Measurements from ENCODE around the gene ZNF609.

DNA sequence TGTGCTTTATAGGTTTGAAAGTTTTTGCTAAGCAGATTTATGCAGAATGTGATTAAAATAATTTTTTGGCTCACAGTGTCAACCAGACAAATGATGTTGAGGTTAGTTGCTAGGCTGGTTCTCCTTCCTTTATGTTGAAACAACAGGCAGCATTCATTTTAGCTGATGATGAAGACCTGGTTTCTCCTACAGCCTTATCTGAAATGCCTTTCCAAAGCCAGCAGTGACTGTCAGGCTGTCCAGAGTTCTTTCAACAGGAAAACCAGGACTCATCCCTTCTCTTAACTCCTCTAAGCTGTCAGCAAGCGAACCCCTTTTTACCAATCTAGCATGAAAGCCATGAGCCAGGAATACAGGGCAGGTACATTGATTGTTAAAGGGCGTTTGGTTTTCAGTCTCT is 84.1 kb downstream of the ZNF609 start:
- TF ChIP-seq EZH2 (IDR thresholded peaks at IDR 0.05) (no peak), POLR2AphosphoS5 (IDR thresholded peaks at IDR 0.05; ENCODE audit: borderline replicate concordance, low read depth, low read length) (no peak)

All from SK-N-MC (cell line).